GM12878 (cell line): ENCODE data around the gene HIGD1C. TPM values are rescaled to one million over a fixed set of nuclear protein-coding genes. Genes with fewer than 3 reads are reported as not detected.

Source experiments
- ATAC-seq: fragments of 200-7000 bp; cut with Tn5 transposase; 3 replicates; pipeline ENCODE4 v1.9.1; 2020; ENCODE audit warnings: mild to moderate bottlenecking, moderate library complexity
- BruUV-seq: library from RNA; stranded (reverse); fragments of 400-500 nt; replicated peaks from 2 replicates; lab custom pipeline; 2021; lab: Mats Ljungman, UMichigan
- CTCF ChIA-PET: fragments of 300-600 bp; sonication (Branson Sonifier 250); formaldehyde crosslinking; extraction: SDS; loops from one replicate; lab custom pipeline; 2021; ENCODE audit warnings: inconsistent platforms; lab: Yijun Ruan, JAX
- POLR2A ChIA-PET: fragments of 350-600 bp; formaldehyde crosslinking; extraction: SDS; loops from one replicate; lab custom pipeline; 2021; ENCODE audit warnings: inconsistent platforms; lab: Charles Lee
- RAD21 ChIA-PET: fragments of 300-600 bp; sonication (Branson Sonifier 250); formaldehyde crosslinking; loops from one replicate; lab custom pipeline; 2023; ENCODE audit warnings: antibody characterized with exemption; ENCODE audit not compliant: unreplicated experiment; lab: Charles Lee
- SMC1A ChIA-PET: fragments of 300-600 bp; sonication (Branson Sonifier 250); formaldehyde crosslinking; loops from one replicate; lab custom pipeline; 2023; ENCODE audit not compliant: unreplicated experiment, uncharacterized antibody; lab: Charles Lee
- DNase-seq: peaks from one replicate; pipeline ENCODE4 v3.0.0-alpha.2; 2011; ENCODE audit warnings: low read depth, low spot score
- FAIRE-seq: peaks from 3 replicates; lab custom pipeline; 2011; peaks lifted over from hg19 to GRCh38; lab: Jason Lieb, UNC
- H2AFZ ChIP-seq: 2 replicates; pipeline ENCODE4 v1.6.0; 2011; ENCODE audit warnings: low read depth, low read length, control low read depth; ENCODE audit not compliant: control insufficient read depth
- H3K27ac ChIP-seq: 2 replicates; pipeline ENCODE4 v1.5.1; 2011; ENCODE audit warnings: control low read depth; ENCODE audit not compliant: control insufficient read depth, insufficient read depth
- H3K27me3 ChIP-seq, 2 experiments: replicated peaks in 1 of 2; 2 replicates each; pipeline versions ENCODE4 v1.6.0 to v1.6.1; 2011; ENCODE audit warnings: low read length in 1 of 2; ENCODE audit not compliant: control insufficient read depth in 2 of 2, insufficient read depth in 2 of 2
- H3K36me3 ChIP-seq, 2 experiments: 2 replicates each; pipeline ENCODE4 v1.5.1; 2011; ENCODE audit warnings: low read length in 1 of 2; ENCODE audit not compliant: control insufficient read depth in 2 of 2, insufficient read depth in 2 of 2
- H3K4me1 ChIP-seq: 2 replicates; pipeline ENCODE4 v1.6.1; 2011; ENCODE audit warnings: mild to moderate bottlenecking, low read length, moderate library complexity, mixed read lengths; ENCODE audit not compliant: control insufficient read depth, insufficient read depth
- H3K4me2 ChIP-seq: 2 replicates; pipeline ENCODE4 v1.6.0; 2011; ENCODE audit warnings: control low read depth; ENCODE audit not compliant: control insufficient read depth, insufficient read depth
- H3K4me3 ChIP-seq: fragments of 200-600 bp; sonication (generic); 2 replicates; pipeline ENCODE4 v1.5.1; 2016
- H3K79me2 ChIP-seq: 2 replicates; pipeline ENCODE4 v1.6.0; 2011; ENCODE audit warnings: low read length; ENCODE audit not compliant: control insufficient read depth, insufficient read depth
- H3K9ac ChIP-seq: 2 replicates; pipeline ENCODE4 v1.8.0; 2011; ENCODE audit warnings: low read length, control low read depth, mixed read lengths; ENCODE audit not compliant: control insufficient read depth, insufficient read depth
- H3K9me3 ChIP-seq: replicated peaks from 3 replicates; pipeline ENCODE4 v1.5.1; 2011; ENCODE audit warnings: mild to moderate bottlenecking, low read length; ENCODE audit not compliant: control insufficient read depth, insufficient read depth
- H4K20me1 ChIP-seq: 2 replicates; pipeline ENCODE4 v1.6.0; 2011; ENCODE audit not compliant: control insufficient read depth, insufficient read depth
- CBFB ChIP-seq: IDR thresholded peaks from 2 replicates; pipeline ENCODE4 v1.6.1; 2016; ENCODE audit warnings: antibody characterized with exemption, low read depth
- MTA3 ChIP-seq: IDR thresholded peaks from 2 replicates; pipeline ENCODE4 v1.6.1; 2012; ENCODE audit warnings: low read length, inconsistent platforms, borderline replicate concordance
- MXI1 ChIP-seq: fragments of 150-350 bp; IDR thresholded peaks from 2 replicates; pipeline ENCODE4 v1.6.1; 2011; ENCODE audit warnings: low read depth, mild to moderate bottlenecking, inconsistent platforms, low read length, improper control_type of control experiment
- NBN ChIP-seq: fragments of 450-650 bp; IDR thresholded peaks from 2 replicates; pipeline ENCODE4 v1.6.1; 2016
- RFX5 ChIP-seq: IDR thresholded peaks from 2 replicates; pipeline ENCODE4 v1.6.1; 2011; ENCODE audit warnings: low read depth, low read length, improper control_type of control experiment
- SMAD5 ChIP-seq: IDR thresholded peaks from 2 replicates; pipeline ENCODE4 v1.6.1; 2016; ENCODE audit warnings: antibody characterized with exemption, low read depth
- TBL1XR1 ChIP-seq: IDR thresholded peaks from 2 replicates; pipeline ENCODE4 v1.6.1; 2012; ENCODE audit warnings: low read depth, low read length, improper control_type of control experiment
- ZNF274 ChIP-seq: IDR thresholded peaks from one replicate; pipeline ENCODE4 v1.8.0; 2011; ENCODE audit not compliant: insufficient read length, insufficient read depth
- WGBS: methylation state at CpG from one replicate; pipeline ENCODE4 v1.1.6; 2016; ENCODE audit warnings: low lambda C conversion rate; ENCODE audit not compliant: insufficient replicate concordance, insufficient coverage; ENCODE audit errors: missing lambda C conversion rate; 5-methylcytosine and 5-hydroxymethylcytosine counted together
- in situ Hi-C: fragments of 300-500 bp; cut with MboI; formaldehyde crosslinking; loops from 9 replicates; pipeline ENCODE4 v1.14.3; 2018; ENCODE audit warnings: mixed read lengths
- intact Hi-C: fragments of 100-400 bp; cut with micrococcal nuclease; formaldehyde crosslinking; loops from one replicate; pipeline ENCODE4 v1.14.2; 2022; ENCODE audit not compliant: unreplicated experiment
- polyA plus RNA-seq, 11 experiments: library from polyadenylated mRNA; depleted of rRNA in 4 of 11; unstranded in 6 of 11; stranded (reverse) in 5 of 11; fragments of >200 nt; fragmentation: Nextera tagmentation in 4 of 11; fragmentation: Illumina TruSeq in 1 of 11; extraction: Ambion mirVana in 4 of 11; extraction: Trizol in 1 of 11; gene quantifications; 1 replicate in 1 of 11; 2 replicates in 10 of 11; pipeline versions ENCODE4 v1.2.1 to v1.2.3, GENCODE V29; 2011 to 2016; ENCODE audit warnings: inconsistent platforms in 2 of 11, missing spikeins in 2 of 11, low read depth in 1 of 11
- total RNA-seq, 4 experiments: library from RNA; depleted of rRNA in 3 of 4; stranded (reverse); fragments of >200 nt in 3 of 4; fragmentation: Illumina TruSeq in 1 of 4; extraction: Trizol in 1 of 4; gene quantifications; 2 replicates each; pipeline versions ENCODE4 v1.2.1 to v1.2.3, GENCODE V29; 2013 to 2021
- TF ChIP-seq, protein P1 (sequence below): fragments of 450-650 bp; IDR thresholded peaks from 2 replicates; pipeline ENCODE4 v1.6.1; 2018; ENCODE audit warnings: mild to moderate bottlenecking, low read depth, moderate library complexity; ENCODE audit not compliant: partially characterized antibody
- TF ChIP-seq, protein P2 (sequence below): fragments of 450-650 bp; IDR thresholded peaks from 2 replicates; pipeline ENCODE4 v1.6.1; 2017; ENCODE audit warnings: mild to moderate bottlenecking, moderate library complexity
- TF ChIP-seq, protein P3 (sequence below): fragments of 150-350 bp; IDR thresholded peaks from 2 replicates; pipeline ENCODE4 v1.6.1; 2016; ENCODE audit warnings: low read depth, low read length

Gene HIGD1C
- total and polyA plus RNA-seq, 10 of the 15 experiments (the other 5 are each of a cell fraction or from before 2014, with no cell fraction given), result not detected

DNA sequence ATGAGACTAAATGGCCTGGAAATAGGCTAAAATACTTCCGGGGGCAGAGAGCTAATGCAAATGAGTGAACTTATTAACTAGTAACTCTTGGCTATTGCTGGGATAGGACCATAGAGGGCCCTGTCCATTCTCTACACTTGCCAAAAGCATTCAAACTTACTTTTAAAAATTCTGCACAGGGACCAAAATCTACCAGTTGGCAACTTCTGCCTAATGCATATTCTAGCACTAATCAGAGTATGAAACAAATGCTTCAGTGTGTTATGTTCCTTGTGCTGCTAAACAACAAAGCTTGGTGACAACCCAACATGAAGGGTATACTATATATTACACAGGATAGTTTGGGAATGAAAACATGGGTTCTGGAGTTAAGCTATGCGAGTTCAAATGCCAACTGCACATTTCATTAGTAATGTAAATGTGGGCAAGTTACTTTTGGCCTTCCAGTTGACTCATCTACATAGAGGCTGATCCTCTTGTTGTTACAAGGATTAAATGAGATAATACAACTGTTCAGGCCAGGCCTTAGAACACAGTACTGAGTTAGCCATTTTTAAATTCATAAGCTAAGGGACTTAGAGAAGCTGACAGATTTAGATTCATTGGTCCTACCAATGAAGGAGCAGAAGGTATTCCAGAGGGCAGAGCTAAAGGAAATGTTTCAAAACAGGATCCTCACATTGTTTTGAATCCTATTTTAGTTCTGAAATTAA lies 32.4 kb downstream of the HIGD1C start:
- 52% methylated on average over 2 of the region's 2 CpGs for WGBS
- in situ Hi-C loops, result no loop called here
- intact Hi-C loops, result loop anchor here (5.0 kb wide), 1 partner anchor 217 kb away; no protein-coding TSS in a partner anchor
- H3K4me1 ChIP-seq, result peaks cover 14% of the 10 kb centered on the region
- H3K27ac ChIP-seq, result no peak overlapping the region
- no peak overlapping the region for H3K4me3 ChIP-seq
- DNase-seq, result no peak
- H3K27me3 ChIP-seq, result no peaks in the 10 kb centered on the region
- no peak for TF ChIP-seq MTA3
- TF ChIP-seq NBN, result no peak
- TF ChIP-seq TBL1XR1, result no peak
- no peak for TF ChIP-seq SMAD5
- TF ChIP-seq, protein P1, sequence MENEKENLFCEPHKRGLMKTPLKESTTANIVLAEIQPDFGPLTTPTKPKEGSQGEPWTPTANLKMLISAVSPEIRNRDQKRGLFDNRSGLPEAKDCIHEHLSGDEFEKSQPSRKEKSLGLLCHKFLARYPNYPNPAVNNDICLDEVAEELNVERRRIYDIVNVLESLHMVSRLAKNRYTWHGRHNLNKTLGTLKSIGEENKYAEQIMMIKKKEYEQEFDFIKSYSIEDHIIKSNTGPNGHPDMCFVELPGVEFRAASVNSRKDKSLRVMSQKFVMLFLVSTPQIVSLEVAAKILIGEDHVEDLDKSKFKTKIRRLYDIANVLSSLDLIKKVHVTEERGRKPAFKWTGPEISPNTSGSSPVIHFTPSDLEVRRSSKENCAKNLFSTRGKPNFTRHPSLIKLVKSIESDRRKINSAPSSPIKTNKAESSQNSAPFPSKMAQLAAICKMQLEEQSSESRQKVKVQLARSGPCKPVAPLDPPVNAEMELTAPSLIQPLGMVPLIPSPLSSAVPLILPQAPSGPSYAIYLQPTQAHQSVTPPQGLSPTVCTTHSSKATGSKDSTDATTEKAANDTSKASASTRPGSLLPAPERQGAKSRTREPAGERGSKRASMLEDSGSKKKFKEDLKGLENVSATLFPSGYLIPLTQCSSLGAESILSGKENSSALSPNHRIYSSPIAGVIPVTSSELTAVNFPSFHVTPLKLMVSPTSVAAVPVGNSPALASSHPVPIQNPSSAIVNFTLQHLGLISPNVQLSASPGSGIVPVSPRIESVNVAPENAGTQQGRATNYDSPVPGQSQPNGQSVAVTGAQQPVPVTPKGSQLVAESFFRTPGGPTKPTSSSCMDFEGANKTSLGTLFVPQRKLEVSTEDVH, result no peak
- TF ChIP-seq, protein P2, sequence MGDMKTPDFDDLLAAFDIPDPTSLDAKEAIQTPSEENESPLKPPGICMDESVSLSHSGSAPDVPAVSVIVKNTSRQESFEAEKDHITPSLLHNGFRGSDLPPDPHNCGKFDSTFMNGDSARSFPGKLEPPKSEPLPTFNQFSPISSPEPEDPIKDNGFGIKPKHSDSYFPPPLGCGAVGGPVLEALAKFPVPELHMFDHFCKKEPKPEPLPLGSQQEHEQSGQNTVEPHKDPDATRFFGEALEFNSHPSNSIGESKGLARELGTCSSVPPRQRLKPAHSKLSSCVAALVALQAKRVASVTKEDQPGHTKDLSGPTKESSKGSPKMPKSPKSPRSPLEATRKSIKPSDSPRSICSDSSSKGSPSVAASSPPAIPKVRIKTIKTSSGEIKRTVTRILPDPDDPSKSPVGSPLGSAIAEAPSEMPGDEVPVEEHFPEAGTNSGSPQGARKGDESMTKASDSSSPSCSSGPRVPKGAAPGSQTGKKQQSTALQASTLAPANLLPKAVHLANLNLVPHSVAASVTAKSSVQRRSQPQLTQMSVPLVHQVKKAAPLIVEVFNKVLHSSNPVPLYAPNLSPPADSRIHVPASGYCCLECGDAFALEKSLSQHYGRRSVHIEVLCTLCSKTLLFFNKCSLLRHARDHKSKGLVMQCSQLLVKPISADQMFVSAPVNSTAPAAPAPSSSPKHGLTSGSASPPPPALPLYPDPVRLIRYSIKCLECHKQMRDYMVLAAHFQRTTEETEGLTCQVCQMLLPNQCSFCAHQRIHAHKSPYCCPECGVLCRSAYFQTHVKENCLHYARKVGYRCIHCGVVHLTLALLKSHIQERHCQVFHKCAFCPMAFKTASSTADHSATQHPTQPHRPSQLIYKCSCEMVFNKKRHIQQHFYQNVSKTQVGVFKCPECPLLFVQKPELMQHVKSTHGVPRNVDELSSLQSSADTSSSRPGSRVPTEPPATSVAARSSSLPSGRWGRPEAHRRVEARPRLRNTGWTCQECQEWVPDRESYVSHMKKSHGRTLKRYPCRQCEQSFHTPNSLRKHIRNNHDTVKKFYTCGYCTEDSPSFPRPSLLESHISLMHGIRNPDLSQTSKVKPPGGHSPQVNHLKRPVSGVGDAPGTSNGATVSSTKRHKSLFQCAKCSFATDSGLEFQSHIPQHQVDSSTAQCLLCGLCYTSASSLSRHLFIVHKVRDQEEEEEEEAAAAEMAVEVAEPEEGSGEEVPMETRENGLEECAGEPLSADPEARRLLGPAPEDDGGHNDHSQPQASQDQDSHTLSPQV, result no peak
- TF ChIP-seq ZNF274, result no peak
- no peak for TF ChIP-seq MXI1
- no peak for TF ChIP-seq RFX5
- TF ChIP-seq, protein P3, sequence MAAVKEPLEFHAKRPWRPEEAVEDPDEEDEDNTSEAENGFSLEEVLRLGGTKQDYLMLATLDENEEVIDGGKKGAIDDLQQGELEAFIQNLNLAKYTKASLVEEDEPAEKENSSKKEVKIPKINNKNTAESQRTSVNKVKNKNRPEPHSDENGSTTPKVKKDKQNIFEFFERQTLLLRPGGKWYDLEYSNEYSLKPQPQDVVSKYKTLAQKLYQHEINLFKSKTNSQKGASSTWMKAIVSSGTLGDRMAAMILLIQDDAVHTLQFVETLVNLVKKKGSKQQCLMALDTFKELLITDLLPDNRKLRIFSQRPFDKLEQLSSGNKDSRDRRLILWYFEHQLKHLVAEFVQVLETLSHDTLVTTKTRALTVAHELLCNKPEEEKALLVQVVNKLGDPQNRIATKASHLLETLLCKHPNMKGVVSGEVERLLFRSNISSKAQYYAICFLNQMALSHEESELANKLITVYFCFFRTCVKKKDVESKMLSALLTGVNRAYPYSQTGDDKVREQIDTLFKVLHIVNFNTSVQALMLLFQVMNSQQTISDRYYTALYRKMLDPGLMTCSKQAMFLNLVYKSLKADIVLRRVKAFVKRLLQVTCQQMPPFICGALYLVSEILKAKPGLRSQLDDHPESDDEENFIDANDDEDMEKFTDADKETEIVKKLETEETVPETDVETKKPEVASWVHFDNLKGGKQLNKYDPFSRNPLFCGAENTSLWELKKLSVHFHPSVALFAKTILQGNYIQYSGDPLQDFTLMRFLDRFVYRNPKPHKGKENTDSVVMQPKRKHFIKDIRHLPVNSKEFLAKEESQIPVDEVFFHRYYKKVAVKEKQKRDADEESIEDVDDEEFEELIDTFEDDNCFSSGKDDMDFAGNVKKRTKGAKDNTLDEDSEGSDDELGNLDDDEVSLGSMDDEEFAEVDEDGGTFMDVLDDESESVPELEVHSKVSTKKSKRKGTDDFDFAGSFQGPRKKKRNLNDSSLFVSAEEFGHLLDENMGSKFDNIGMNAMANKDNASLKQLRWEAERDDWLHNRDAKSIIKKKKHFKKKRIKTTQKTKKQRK, result no peak
- TF ChIP-seq CBFB, result no peak
- no peak overlapping the region for H3K4me2 ChIP-seq
- RAD21 ChIA-PET, result interaction anchor here (1.2 to 7.3 kb wide), 7 partner anchors 37 to 320 kb away, joined by 3 to 114 read pairs (median 5); partner anchors contain the start of genes ATF1 and SLC11A2
- SMC1A ChIA-PET, result interaction anchor here (0.5 to 7.6 kb wide), 16 partner anchors 15 to 357 kb away, joined by 3 to 129 read pairs (median 4); partner anchors contain the start of gene ATF1
- CTCF ChIA-PET, result interaction anchor here (0.6 to 7.2 kb wide), 14 partner anchors 11 to 548 kb away, joined by 3 to 149 read pairs (median 6); partner anchors contain the start of gene ATF1
- no peak for FAIRE-seq
- peaks cover 2 to 9% of the 10 kb centered on the region in 2 experiments; a peak in 3 of 4 replicates for H3K36me3 ChIP-seq
- H3K9ac ChIP-seq, result no peak overlapping the region
- BruUV-seq, result no TSS peak
- POLR2A ChIA-PET, result interaction anchor here (0.6 to 1.6 kb wide), 2 partner anchors 61 to 220 kb away, joined by 4 to 7 read pairs; no protein-coding TSS in a partner anchor
- ATAC-seq, result no peak
- H2AFZ ChIP-seq, result no peak overlapping the region
- H3K9me3 ChIP-seq, result no peaks in the 10 kb centered on the region
- H3K79me2 ChIP-seq, result no peaks in the 10 kb centered on the region
- H4K20me1 ChIP-seq, result no peaks in the 10 kb centered on the region
